Left ventricle myocardium inferior (tissue), 1 donor: Measurements from ENCODE around the gene GPR15LG. TPM values are rescaled to one million over a fixed set of nuclear protein-coding genes. Genes with fewer than 3 reads are reported as not detected.
"Not testable (repeated sequence)": the region's sequence is repeated elsewhere in the genome, so short reads cannot be mapped to it uniquely, and the experiment has no call there.

ENCODE experiments used
- DNase-seq: peaks from one replicate; pipeline ENCODE4 v3.0.0-alpha.2; 2020
- H3K27ac ChIP-seq: fragments of 200-600 bp; replicated peaks from 2 replicates; pipeline ENCODE4 v1.8.0; 2021
- H3K27me3 ChIP-seq: fragments of 200-600 bp; 2 replicates; pipeline ENCODE4 v1.8.0; 2021; ENCODE audit warnings: low read depth
- H3K36me3 ChIP-seq: fragments of 200-600 bp; 2 replicates; pipeline ENCODE4 v1.8.0; 2021
- H3K4me1 ChIP-seq: fragments of 200-600 bp; 2 replicates; pipeline ENCODE4 v1.8.0; 2021
- H3K4me3 ChIP-seq: fragments of 200-600 bp; 2 replicates; pipeline ENCODE4 v1.8.0; 2021; ENCODE audit warnings: mild to moderate bottlenecking, moderate library complexity
- H3K9me3 ChIP-seq: fragments of 200-600 bp; replicated peaks from 2 replicates; pipeline ENCODE4 v1.8.0; 2021
- intact Hi-C: fragments of 100-400 bp; cut with micrococcal nuclease; formaldehyde crosslinking; loops from one replicate; pipeline ENCODE4 v1.11.0; 2022
- total RNA-seq: library from RNA; stranded (reverse); fragmentation: NEBNext Ultra II Directional; extraction: Animal tissue kit (Norgen Biotek cat#: 25700); gene quantifications from one replicate; pipeline ENCODE4 v1.2.1, GENCODE V29; 2021
- TF ChIP-seq, protein P1 (sequence below): fragments of 200-600 bp; IDR thresholded peaks from 2 replicates; pipeline ENCODE4 v1.8.0; 2021; ENCODE audit warnings: antibody characterized with exemption, mild to moderate bottlenecking, borderline replicate concordance
- donor health status: DM: no; HTN: yes; CAD: no; lungs with severe emphysema.

Gene GPR15LG
- total RNA-seq, 1 donor from 2014 or later: not detected

DNA sequence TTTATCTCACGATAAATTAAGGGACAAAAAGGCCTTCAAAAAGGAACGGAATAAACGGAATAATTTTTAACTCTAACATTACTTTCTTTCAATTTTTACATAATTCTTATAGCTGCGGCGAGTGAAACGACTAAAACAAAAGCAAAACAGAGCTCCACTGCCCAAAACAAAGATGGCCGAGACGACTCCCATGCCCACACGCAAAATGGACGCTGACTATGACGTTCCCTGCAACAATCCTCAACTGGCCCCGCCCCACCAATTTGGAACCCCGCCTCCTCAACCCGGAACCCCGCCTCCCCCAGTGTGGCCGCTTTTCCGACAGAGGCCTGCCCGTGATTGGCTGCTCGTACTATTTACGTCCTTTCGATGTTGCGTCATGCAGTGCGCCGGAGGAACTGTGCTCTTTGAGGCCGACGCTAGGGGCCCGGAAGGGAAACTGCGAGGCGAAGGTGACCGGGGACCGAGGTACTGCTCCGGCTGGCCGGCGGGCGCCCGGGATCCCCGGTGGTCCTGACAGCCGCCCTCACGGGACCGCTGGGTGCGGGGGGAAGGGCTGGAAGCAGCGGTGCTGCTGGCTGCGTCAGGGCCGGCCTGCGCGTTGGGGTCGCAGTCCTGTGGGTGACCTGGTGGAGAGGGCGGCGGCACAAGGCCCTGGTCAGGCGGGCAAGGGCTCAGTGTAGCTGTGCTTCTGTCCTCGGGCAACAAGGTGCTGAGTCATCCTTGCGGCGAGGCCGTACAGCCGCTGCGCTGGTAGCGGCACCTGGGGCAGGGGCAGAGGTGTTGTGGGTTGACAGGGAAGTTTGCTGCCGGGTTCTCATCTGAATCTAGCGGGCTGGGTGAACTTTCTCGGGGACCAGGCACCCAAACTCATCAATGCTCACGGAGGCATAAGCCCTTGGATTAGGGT is 34.2 kb upstream of the GPR15LG start, which contains the start of gene GHITM:
Gene GHITM, plus strand, starts transcription at position 384 of the 910 bp plus-strand sequence. CDS start 1,992 bp downstream, outside the sequence.
- peaks cover 41% of the 10 kb centered on the region for H3K4me1 ChIP-seq
- TF ChIP-seq, protein P1, sequence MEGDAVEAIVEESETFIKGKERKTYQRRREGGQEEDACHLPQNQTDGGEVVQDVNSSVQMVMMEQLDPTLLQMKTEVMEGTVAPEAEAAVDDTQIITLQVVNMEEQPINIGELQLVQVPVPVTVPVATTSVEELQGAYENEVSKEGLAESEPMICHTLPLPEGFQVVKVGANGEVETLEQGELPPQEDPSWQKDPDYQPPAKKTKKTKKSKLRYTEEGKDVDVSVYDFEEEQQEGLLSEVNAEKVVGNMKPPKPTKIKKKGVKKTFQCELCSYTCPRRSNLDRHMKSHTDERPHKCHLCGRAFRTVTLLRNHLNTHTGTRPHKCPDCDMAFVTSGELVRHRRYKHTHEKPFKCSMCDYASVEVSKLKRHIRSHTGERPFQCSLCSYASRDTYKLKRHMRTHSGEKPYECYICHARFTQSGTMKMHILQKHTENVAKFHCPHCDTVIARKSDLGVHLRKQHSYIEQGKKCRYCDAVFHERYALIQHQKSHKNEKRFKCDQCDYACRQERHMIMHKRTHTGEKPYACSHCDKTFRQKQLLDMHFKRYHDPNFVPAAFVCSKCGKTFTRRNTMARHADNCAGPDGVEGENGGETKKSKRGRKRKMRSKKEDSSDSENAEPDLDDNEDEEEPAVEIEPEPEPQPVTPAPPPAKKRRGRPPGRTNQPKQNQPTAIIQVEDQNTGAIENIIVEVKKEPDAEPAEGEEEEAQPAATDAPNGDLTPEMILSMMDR: peak; percentile 59
- no peaks in the 10 kb centered on the region for H3K9me3 ChIP-seq
- H3K27ac ChIP-seq: peak within 1 kb of the TSS; percentile 98
- peak; percentile 99 for DNase-seq
- H3K4me3 ChIP-seq: peak within 1 kb of the TSS; percentile 100
- H3K36me3 ChIP-seq: peaks cover 34% of the 10 kb centered on the region
- intact Hi-C loops: no loop called here
- H3K27me3 ChIP-seq: no peaks in the 10 kb centered on the region

DNA sequence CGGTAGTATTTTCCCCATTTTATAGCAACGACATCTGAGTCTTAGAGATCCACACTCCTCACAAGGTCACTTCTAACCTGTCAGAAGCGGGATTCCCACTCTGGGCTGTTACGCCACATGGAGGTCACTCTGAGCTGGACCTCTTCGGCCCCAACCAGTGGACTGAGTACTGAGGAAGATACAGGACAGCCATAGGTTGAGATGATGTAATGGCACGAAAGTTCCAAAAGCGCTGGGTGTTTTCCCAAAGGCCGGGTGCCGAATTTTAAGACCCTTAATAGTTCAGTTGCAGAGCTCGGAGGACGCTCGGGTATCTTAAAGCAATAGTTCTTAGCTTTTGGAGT is 33.6 kb upstream of the GPR15LG start:
- intact Hi-C loops: no loop called here
- TF ChIP-seq, protein P1: no peak

DNA sequence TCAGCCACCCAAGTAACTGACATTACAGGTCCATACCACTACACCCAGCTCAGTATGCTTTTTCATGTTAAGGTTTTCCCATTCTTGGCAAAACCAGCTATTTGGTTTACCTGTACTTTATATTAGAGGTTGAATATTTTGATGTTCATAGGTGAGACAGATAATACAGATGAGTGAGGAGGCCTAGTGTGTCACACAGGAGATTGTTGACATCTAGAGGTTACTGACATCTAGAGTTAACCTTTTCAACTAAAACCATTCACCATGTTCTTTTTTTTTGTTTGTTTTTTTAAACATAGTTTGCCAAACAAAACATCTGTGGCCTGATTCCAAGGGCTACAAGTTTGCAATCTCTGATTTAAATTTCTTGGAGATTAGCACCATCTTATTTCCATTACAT is 26.3 kb upstream of the GPR15LG start:
- H3K4me1 ChIP-seq: peaks cover 11% of the 10 kb centered on the region
- H3K36me3 ChIP-seq: peaks cover 100% of the 10 kb centered on the region
- H3K4me3 ChIP-seq: no peak overlapping the region
- no peak for DNase-seq
- intact Hi-C loops: no loop called here
- no peaks in the 10 kb centered on the region for H3K9me3 ChIP-seq
- no peak overlapping the region for H3K27ac ChIP-seq
- H3K27me3 ChIP-seq: no peaks in the 10 kb centered on the region
- TF ChIP-seq, protein P1: no peak

More for the DNA sequence above, 33.6 kb upstream of the GPR15LG start:
- peak overlapping the region; percentile 100 for H3K4me3 ChIP-seq
- H3K27ac ChIP-seq: peak overlapping the region; percentile 98
- H3K9me3 ChIP-seq: no peaks in the 10 kb centered on the region
- peaks cover 40% of the 10 kb centered on the region for H3K36me3 ChIP-seq
- H3K27me3 ChIP-seq: no peaks in the 10 kb centered on the region
- H3K4me1 ChIP-seq: peaks cover 41% of the 10 kb centered on the region
- no peak for DNase-seq

DNA sequence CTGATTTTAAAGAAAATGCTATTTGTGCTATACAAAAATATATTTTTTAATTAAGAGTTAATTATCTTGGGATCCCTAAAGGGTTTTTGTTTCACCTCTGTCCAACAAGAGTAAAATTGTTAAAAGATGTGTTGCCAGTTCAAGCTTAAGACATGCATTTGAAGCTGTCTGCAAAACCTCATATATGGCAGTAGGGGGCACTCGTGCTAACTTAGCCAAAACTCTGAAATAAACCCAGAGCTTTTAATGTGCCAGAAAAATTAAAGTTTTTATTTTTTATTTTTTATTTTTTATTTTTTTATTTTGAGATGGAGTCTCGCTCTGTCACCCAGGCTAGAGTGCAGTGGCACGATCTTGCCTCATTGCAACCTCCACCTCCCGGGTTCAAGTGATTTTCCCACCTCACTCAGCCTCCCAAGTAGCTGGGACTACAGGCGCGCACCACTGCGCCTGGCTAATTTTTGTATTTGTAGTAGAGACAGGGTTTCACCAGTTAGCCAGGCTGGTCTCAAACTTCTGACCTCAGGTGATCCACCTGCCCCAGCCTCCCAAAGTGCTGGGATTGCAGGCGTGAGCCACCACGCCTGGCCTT is 25.5 kb upstream of the GPR15LG start:
- DNase-seq, intact Hi-C loops, H3K4me1 ChIP-seq, H3K9me3 ChIP-seq, H3K4me3 ChIP-seq, H3K27ac ChIP-seq, H3K27me3 ChIP-seq: not testable (repeated sequence)
- TF ChIP-seq, protein P1: peak; percentile 77
- H3K36me3 ChIP-seq: peaks cover 100% of the 10 kb centered on the region

DNA sequence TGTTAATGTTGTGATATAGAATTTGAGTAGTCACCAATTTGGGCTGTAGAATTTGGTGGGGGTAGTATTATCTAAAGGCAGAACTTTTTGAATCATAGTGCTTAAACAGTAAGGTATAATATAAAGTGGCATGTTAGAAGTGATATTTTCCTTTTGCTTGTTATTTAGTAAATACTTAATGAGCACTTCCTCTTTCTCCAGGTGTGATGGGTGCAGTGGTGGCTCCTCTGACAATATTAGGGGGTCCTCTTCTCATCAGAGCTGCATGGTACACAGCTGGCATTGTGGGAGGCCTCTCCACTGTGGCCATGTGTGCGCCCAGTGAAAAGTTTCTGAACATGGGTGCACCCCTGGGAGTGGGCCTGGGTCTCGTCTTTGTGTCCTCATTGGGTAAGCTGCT is 23.7 kb upstream of the GPR15LG start:
- TF ChIP-seq, protein P1: no peak
- H3K4me1 ChIP-seq: no peaks in the 10 kb centered on the region
- no peak for DNase-seq
- no peaks in the 10 kb centered on the region for H3K27me3 ChIP-seq
- H3K9me3 ChIP-seq: no peaks in the 10 kb centered on the region
- H3K4me3 ChIP-seq: no peak overlapping the region
- H3K36me3 ChIP-seq: peaks cover 100% of the 10 kb centered on the region
- H3K27ac ChIP-seq: no peak overlapping the region
- intact Hi-C loops: no loop called here
